ENCODE data around the gene CATSPERE. TPM values are rescaled to one million over a fixed set of nuclear protein-coding genes. Genes with fewer than 3 reads are reported as not detected.
"Not testable (repeated sequence)": the region's sequence is repeated elsewhere in the genome, so short reads cannot be mapped to it uniquely, and the experiment has no call there.

The CATSPERE gene
- total RNA-seq, 1 donor from 2014 or later: 3.3 TPM

DNA sequence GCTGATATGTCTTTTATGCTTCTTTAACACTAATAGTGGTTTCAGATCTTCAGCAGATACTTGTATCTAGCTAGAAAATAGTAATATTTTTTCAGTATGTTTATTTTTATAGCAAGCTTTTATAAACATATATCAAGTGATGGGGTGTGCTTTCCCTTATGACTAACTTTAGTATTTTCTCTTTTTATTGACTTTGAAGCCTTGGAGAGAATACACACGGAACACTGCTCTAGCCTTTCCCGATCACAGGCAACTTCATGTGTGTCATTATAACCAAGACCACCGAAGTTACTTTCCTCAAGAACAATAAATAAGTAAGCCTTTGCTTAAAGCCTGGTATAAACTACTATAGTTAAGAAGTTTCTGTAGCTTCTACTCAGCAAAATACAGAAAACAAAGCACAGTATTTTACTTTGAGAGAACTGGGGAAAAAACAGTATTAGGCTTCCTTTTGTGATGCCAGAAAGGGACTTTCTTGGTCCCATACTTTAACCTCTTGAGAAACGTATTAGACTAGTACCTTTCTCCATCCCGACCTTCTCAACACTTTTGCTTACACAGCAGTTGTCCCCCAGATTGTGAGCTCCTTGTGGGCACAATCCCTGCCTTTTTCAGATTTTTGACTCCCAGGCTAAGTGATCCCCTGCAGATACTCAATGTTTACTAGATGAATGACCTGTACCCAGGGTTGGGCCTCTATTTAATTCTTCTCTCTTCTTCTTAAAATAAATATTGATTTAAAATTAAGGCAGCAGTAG, 12.6 kb upstream of the CATSPERE start:
- DNase-seq (ENCODE audit: low spot score): no peak

DNA sequence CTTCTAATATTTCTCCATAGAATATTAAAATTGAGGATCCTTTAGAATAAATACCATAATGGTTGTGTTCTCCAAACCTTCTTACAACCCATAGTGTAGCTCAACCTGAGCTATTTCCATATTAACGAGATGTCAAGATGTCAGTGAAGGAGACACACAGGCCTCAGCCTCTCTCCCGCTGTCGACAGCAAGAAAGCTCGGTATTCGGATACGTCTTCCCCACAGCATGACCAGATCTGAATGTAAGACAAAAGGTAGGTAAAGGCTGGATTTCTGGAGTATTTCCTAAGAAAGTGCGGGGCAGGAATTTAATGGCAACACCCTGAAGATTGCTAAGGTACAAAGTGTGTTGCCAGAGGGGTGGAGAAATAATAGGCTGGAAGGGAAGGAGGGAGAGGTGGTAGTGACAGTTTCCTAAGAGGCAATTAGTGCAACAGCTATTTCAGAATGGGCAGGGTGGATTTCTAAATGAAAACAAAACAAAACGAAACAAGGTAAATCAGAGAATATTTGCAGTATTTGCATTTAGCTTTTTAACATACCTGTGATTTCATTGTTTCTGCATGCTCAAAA, 11.1 kb upstream of the CATSPERE start:
- DNase-seq (ENCODE audit: low spot score): no peak

DNA sequence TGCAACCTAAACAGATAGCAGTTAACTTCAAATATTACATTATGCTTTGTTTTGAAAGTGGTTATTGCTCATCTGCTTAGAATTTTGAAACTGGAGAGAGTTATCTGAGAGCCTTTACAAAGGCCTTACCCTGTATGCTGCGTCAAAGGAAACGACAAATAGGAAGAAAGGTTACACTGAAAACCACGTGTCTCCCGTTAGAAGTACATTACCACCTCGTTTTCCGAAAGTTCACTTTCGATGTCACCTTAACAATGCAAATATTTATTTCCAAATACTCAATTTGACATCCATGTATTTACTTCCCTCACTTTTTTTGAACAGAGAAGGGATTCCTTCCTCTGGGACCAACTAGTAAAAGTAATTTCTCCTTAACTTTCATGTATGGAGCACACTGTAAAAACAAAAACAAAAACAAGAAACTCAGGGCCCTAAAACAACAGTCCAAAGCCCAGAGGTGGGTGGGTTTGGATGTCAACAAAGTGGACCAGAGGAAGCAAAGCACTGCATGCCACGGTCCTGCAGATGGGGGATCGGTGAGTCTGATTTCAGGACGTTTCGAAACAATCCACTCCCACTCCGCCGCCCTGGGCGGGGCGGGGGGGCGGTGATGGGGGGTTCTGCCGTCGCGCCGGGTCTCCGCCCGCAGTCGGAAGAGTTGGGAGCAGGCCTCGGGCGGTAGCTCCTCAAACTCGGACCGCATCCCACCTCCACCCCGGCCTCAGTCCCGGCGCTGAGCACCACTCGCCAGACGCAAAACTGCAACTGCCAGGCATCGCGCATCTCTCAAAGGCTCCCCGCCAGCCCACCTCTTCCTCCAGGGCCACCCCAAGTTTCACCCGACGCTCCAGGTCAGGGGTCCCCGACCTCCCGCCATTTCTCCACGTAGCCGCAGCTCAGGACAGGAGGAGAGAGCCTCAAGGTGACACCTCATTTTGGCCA, 10.2 kb upstream of the CATSPERE start:
- DNase-seq (ENCODE audit: low spot score): peak; percentile 67

DNA sequence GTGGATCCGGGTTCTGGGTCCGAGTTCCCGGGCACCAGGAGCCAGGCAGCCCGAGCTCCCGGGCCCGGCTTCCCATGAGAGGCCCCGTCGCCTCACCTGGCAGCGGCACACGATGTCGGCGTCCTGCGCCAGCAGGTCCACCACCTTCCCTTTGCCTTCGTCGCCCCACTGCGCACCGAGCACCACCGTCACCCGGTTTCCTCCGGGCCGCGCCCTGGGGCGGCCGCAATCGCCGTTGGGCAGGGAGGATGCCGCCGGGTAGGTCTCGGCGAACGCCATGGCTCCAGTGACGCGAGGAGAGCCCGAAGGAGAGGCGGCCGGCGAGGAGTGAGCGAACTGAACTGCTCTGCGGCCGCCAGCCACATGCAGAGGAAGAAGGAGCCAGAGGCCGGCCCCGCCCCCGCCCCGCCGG, 9.5 kb upstream of the CATSPERE start, which contains the start of gene ADSS2:
TSS of gene ADSS2 (minus strand) at position 371 of the 412 bp plus-strand sequence. CDS start at position 279, 92 bp downstream.
- no peak for DNase-seq (ENCODE audit: low spot score)

DNA sequence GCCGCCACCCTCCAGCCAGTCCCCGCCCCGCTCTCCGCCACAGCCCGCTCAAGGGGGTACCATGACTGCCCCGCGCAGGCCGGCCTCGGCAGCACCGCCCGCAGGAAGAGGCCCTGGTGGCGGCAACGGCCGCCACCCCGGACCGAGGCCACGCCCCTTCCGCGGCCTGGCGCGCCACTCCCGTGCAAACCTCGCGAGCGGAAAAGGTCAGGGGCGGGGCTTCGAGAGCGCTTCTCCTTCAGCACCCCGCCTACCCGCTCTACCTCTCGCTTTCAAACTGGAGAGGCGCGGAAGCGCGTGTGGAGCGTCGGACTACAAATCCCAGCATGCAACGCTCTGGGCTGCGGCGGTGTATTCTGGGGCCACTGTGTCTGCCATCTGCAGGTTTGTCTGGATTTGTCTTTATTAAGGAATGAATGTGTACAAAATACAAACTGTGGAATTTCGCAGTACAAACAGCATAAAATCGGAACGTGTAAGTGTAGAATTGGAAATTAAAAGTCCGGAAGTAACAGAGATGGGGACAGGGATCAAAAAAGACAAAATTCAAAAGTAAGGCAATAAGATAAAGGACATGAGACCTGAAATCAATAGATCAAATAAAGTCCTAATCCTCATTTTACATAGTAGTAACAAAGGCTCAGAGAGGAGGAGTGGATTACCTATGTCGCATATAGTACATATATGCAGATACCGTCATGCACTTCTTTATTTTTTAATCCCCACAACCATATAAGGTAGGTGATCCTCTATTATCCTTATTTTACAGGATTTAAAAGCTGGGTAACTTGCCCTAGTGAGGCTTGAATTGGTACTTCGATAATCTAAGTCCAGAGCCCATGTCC, 8.9 kb upstream of the CATSPERE start:
- DNase-seq (ENCODE audit: low spot score): peak; percentile 99

DNA sequence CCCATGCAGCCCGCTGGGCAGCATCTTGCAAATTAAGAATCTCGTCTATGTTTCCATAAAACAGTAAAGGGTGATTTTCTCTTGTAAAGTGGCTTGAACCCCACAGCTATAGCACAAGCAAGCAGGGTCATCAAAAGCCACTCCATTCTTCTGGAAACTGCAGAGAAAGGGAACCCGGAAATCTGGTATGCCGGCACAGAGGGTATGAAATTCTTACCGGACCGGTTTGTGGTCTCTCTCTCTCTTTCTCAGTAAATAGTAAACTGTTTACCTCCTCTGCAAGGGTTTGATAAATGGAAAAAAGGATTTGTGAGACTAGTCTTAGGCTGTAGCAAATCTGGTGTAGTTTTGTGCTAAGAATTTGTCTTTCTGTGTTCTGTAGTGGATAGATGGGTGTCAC, 6.7 kb upstream of the CATSPERE start:
- DNase-seq (ENCODE audit: low spot score): no peak

DNA sequence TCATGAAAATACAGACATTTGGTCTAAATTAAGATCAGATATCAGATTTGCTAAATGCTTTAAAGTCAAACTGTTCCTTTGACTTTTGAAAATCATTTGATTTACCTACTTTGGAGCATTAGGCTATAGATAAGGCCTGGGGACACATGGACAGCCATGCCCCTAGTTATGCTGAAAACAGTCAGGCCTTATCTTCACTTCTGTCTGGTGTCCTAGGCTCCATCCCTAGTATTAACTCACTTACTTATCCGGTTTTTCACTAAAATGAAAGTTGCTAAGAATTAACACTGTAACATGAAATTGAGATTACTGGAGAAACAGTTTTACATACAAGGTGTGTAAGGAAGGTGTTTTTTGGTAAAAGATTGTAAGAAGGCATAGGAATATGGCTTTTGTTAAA, 4.5 kb upstream of the CATSPERE start:
- no peak for DNase-seq (ENCODE audit: low spot score)

DNA sequence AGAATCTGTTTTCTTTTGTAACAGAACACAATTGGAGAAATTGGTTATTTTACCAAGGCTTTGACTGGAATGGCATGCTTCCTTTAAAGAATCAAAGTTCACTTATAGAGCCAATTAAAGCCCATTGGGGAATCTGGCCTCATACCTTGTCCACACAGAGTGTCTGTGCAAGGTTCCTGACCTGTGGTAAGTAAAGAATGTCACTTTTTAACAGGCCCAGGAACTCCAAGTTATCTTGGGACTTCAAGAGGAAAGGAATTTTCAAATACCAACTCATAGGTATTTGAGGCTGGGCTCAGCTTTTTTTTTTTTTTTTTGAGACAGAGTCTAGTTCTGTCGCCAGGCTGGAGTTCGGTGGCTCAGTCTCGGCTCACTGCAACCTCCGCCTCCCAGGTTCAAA, 2.3 kb upstream of the CATSPERE start:
- no peak for DNase-seq (ENCODE audit: low spot score)

DNA sequence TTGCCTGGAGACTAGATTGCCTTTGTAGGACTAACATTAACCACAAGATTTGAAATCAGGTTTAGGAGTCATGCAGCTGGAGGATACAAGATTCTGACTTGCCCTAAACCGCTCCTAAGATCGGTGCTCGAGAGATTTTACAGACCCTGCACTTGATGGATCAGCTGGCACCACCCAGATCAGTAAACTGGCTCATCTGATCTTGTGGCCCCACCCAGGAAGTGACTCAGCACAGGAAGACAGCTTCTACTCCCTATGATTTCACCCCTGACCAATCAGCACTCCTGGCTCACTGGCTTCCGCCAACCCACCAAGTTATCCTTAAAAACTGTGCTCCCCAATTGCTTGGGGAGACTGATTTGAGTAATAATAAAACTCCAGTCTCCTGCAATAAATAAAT, 876 bp upstream of the CATSPERE start:
- DNase-seq (ENCODE audit: low spot score): no peak

DNA sequence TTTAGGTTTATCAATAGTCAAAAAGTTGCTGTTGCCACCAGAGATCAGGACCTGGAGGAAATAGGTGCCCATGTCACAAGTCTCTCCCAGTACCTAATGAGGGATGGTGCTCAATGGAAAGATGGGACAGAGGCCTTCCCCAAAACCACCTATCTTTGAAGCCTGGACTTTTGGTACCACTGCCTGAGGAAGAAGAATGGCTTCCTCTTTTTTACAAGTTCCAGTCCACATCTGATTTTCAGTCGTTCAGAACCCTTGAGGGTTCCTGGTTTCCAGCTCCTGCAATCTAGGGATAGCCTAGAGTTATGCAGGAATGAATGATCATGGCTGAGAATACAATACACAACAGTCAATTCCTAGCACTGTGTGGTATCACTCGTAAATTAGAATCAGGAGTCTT, 5.7 kb downstream of the CATSPERE start:
- no peak for DNase-seq (ENCODE audit: low spot score)

DNA sequence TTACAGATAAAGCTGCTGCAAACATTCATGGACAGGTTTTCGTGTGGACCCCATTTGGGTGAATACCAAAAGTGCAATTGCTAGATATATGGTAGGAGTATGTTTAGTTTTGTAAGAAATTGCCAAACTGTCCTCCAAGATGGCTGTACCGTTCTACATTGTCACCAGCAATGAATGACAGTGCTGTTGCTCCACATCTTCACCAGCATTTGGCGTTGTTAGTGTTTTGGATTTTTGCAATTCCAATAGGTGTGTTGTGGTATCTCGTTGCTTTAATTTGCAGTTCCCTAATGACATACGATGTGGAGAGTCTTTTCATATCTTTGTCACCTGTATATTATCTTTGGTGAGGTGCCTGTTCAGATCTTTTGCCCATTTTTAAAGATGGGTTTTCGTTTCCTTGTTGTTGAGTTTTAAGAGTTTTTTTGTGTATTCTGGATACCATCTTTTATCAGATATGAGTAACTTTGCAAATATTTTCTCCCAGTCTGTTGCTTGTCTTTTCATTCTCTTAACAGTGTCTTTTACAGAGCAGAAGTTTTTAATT, 12.1 kb downstream of the CATSPERE start:
- DNase-seq (ENCODE audit: low spot score): no peak

DNA sequence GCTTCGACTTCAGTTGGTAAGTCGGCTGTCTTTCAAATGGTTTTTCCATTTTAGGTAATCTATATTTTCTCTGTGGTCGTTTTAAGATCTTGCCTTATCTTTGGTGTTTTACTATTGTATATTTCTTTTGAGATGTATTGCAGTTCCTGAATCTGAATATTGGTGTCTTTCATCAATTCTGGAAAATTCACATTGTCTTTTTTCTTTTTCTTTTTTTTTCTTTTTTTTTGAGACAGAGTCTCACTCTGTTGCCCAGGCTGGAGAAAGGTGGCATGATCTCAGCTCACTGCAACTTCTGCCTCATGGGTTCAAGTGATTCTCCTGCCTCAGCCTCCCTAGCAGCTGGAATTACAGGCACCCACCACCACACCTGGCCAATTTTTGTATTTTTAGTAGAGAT, 23.9 kb downstream of the CATSPERE start:
- not testable (repeated sequence) for DNase-seq (ENCODE audit: low spot score)

DNA sequence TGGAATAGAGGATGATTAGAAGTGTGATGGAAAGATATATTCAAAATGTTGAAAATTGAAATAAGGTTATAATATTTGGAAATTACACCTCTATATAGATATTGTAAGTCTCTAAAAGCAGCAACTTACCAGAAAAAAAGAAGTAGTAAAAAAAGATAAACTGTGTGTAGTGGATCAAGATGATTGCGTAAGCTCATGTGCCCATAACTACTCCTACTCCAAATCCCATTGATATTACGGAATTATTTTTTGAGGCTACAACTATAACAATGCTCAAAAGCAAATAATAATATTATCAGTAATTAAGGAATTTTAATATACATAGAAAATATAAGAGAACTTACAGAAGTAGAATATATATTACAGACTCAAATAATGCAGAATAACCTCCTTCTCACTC, 33.6 kb downstream of the CATSPERE start:
- DNase-seq (ENCODE audit: low spot score): no peak

DNA sequence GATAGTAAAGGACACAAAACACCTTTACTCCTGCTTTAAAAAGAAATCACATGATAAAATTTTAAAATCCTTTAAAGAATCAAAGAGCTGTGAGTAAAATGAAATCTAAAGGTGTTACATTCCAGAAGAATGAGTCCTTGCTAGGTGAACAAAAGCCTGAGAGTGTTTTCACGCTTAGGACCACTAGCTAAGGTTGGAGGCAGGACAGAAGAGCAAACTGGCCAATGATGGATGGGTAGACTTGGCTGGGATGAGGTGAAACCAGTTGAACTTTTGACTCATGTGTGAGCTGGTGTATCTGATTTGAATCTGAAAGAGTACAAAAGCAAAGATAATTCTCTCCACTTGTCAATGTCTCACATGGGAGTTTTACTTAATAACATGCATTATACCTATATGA, 35.1 kb downstream of the CATSPERE start:
- DNase-seq (ENCODE audit: low spot score): no peak

DNA sequence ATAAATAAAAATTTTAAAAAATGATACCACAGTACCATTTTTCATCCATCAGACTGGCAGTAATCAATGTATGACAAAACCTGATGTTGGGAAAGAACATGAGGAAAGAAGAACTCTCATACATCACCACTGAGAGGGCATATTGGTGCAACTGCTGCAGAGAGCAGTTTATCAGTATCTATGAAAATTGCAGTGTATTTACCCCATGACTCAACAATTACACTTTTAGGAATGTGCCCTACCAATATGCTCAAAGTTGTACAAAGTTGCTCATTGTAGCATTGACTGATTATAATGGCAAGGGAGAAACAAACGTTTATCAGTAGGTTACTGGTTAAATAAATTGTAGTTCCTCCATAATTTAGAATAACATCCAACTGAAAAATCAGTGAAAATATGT, 36.7 kb downstream of the CATSPERE start:
- no peak for DNase-seq (ENCODE audit: low spot score)

DNA sequence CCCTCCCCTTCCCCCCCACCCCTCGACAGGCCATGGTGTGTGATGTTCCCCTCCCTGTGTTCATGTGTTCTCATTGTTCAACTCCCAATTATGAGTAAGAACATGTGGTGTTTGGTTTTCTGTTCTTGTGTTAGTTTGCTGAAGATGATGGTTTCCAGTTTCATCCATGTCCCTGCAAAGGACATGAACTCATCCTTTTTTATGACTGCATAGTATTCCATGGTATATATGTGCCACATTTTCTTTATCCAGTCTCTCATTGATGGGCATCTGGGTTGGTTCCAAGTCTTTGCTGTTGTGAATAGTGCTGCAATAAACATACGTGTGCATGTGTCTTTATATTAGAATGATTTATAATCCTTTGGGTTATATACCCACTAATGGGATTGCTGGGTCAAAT, 38.4 kb downstream of the CATSPERE start:
- not testable (repeated sequence) for DNase-seq (ENCODE audit: low spot score)

DNA sequence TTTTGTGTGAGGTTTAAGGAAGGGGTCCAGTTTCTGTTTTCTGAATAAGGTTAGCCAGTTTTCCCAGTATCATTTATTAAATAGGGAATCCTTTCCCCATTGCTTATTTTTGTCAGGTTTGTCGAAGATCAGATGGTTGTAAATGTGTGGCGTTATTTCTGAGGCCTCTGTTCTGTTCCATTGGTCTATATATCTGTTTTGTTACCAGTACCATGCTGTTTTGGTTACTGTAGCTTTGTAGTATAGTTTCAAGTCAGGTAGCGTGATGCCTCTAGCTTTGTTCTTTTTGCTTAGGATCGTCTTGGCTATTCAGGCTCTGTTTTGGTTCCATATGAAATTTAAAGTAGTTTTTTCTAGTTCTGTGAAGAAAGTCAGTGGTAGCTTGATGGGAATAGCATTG, 39.4 kb downstream of the CATSPERE start:
- DNase-seq (ENCODE audit: low spot score): not testable (repeated sequence)

DNA sequence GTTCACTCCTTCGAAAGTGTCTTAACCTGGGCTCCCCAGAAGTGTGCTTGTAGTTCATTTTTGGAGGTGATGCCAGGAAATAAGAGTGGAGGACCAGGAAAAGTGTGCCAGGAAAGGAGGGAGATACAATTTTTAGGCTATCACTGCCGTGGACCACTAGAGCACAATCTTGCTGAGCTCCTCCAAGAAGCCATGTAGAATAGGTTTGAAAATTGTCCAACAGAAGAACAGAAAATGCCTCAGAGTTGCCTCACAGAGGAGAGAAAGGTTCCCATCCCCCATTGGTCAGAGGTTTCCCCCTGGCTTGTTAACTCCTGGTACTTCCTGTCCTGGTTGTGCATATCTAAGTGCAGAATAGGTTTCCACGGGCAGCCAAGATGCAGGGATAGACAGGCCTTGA, 41.6 kb downstream of the CATSPERE start:
- DNase-seq (ENCODE audit: low spot score): no peak

DNA sequence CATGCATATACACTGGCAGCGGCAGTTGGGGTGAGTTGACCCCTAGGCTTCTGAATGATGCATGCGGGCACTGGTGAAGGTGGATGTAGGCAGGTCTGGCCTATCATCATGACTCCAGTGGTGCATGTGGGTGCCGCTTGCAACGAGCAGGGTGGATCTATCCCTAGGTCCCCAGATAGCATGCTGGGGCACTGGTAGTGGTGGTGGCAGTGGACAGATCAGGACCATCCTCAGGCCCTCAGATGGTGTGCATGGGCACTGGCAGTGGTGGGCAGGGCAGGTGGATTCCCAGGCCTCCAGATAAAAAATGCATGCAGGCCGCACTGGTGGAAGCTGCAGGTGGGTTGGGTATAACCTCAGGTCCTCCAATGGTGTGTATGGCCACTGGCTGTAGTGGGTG, 52.4 kb downstream of the CATSPERE start:
- no peak for DNase-seq (ENCODE audit: low spot score)

DNA sequence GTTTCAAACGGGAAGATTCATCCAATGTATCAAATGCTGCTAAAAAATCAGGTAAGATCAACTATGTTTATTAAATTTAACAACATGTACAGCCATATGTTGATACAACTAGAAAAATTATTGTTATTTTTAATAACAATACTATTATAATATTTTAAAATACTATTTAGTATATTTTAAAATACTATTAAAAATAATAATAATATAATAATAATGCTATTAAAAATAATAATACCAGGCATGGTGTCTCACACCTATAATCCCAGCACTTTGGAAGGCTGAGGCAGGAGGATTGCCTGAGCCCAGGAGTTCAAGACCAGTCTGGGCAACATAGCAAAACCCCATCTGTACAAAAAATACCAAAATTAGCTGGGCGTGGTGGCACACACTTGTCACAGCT, 54.6 kb downstream of the CATSPERE start:
- DNase-seq (ENCODE audit: low spot score): no peak

DNA sequence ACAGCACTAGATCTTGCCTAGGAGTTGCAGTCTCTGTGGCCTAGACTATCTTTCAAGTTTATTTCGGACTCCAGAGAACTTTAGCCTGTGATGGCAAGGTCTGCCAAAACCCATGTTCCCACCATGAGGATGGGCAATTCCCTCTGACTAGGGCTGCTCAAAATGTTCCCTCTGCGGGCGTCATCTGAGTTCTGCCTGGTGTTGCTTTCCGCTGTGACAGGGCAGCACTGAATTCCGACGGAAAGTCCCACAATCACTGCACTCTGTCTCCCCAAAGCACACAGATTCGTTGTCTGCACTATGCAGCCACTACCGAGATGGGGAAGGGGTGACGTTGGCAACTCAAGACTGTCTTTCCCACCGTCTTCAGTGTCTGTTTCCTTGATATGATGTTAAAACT, 75.2 kb downstream of the CATSPERE start:
- DNase-seq (ENCODE audit: low spot score): no peak

Measured in ureter (tissue), 1 donor.